Erythroblast (primary cell): ENCODE measurements around the gene SHROOM4.

Source experiments
- GATA1 ChIP-seq: IDR thresholded peaks from 2 replicates; pipeline ENCODE4 v1.6.1; 2011; ENCODE audit warnings: low read depth, mild to moderate bottlenecking, control low read depth, low read length, moderate library complexity
- POLR2A ChIP-seq: IDR thresholded peaks from 2 replicates; pipeline ENCODE4 v1.6.1; 2011; ENCODE audit warnings: mild to moderate bottlenecking, low read length

- TF ChIP-seq POLR2A (no peak), GATA1 (no peak)
These were observed 198.3 kb downstream of the SHROOM4 start for GRCh38 chrX:50615570-50616158.
